H9 (cell line): ENCODE measurements around the gene TMPRSS6. TPM values are rescaled to one million over a fixed set of nuclear protein-coding genes. Genes with fewer than 3 reads are reported as not detected.

ENCODE experiments used
- DNase-seq: peaks from one replicate; pipeline ENCODE4 v3.0.0-alpha.2; 2017
- H2AFZ ChIP-seq: one replicate; pipeline ENCODE4 v1.6.1; 2013; ENCODE audit warnings: mild to moderate bottlenecking, low read length, control low read depth, moderate library complexity
- H2AK5ac ChIP-seq: 2 replicates; pipeline ENCODE4 v1.6.1; 2013; ENCODE audit warnings: low read length, control low read depth, mixed read lengths; ENCODE audit not compliant: insufficient read length
- H2BK120ac ChIP-seq: one replicate; pipeline ENCODE4 v1.6.1; 2013; ENCODE audit warnings: low read depth, mild to moderate bottlenecking, low read length, control low read depth, inconsistent platforms; ENCODE audit not compliant: poor library complexity, severe bottlenecking
- H2BK12ac ChIP-seq: 2 replicates; pipeline ENCODE4 v1.6.1; 2013; ENCODE audit warnings: low read length, control low read depth, mixed read lengths, low read depth; ENCODE audit not compliant: insufficient read length
- H2BK15ac ChIP-seq: 2 replicates; pipeline ENCODE4 v1.6.1; 2013; ENCODE audit warnings: low read depth, low read length, control low read depth
- H2BK20ac ChIP-seq: one replicate; pipeline ENCODE4 v1.6.1; 2013; ENCODE audit warnings: low read depth, mild to moderate bottlenecking, low read length, control low read depth, inconsistent platforms; ENCODE audit not compliant: poor library complexity, severe bottlenecking
- H2BK5ac ChIP-seq: 2 replicates; pipeline ENCODE4 v1.6.1; 2013; ENCODE audit warnings: low read length, control low read depth, mixed read lengths; ENCODE audit not compliant: insufficient read length
- H3K14ac ChIP-seq: 2 replicates; pipeline ENCODE4 v1.6.1; 2013; ENCODE audit warnings: low read length, control low read depth; ENCODE audit not compliant: insufficient read depth
- H3K18ac ChIP-seq: 2 replicates; pipeline ENCODE4 v1.6.1; 2013; ENCODE audit warnings: low read depth, mild to moderate bottlenecking, mixed read lengths, low read length, control low read depth; ENCODE audit not compliant: insufficient read length
- H3K23ac ChIP-seq: 2 replicates; pipeline ENCODE4 v1.6.1; 2013; ENCODE audit warnings: low read length, control low read depth, mixed read lengths, low read depth; ENCODE audit not compliant: insufficient read length
- H3K23me2 ChIP-seq: 2 replicates; pipeline ENCODE4 v1.6.1; 2013; ENCODE audit warnings: low read depth, mild to moderate bottlenecking, mixed read lengths, low read length, control low read depth; ENCODE audit not compliant: insufficient read length, poor library complexity, severe bottlenecking
- H3K27ac ChIP-seq: 2 replicates; pipeline ENCODE4 v1.5.1; 2013; ENCODE audit warnings: low read length, control low read depth, mixed read lengths, low read depth; ENCODE audit not compliant: insufficient read length
- H3K27me3 ChIP-seq: 2 replicates; pipeline ENCODE4 v1.6.1; 2013; ENCODE audit warnings: low read length, control low read depth, inconsistent platforms; ENCODE audit not compliant: insufficient read depth
- H3K4ac ChIP-seq: 2 replicates; pipeline ENCODE4 v1.6.1; 2013; ENCODE audit warnings: low read depth, mild to moderate bottlenecking, control low read depth, inconsistent platforms, low read length, moderate library complexity
- H3K4me1 ChIP-seq: 2 replicates; pipeline ENCODE4 v1.6.1; 2013; ENCODE audit warnings: low read length, control low read depth, inconsistent platforms; ENCODE audit not compliant: insufficient read depth
- H3K4me2 ChIP-seq: 2 replicates; pipeline ENCODE4 v1.6.1; 2013; ENCODE audit warnings: low read length, control low read depth, mixed read lengths; ENCODE audit not compliant: insufficient read length, insufficient read depth
- H3K56ac ChIP-seq: 2 replicates; pipeline ENCODE4 v1.6.1; 2013; ENCODE audit warnings: low read depth, mild to moderate bottlenecking, mixed read lengths, low read length, control low read depth; ENCODE audit not compliant: insufficient read length
- H3K79me1 ChIP-seq: 2 replicates; pipeline ENCODE4 v1.6.1; 2013; ENCODE audit warnings: low read depth, mild to moderate bottlenecking, moderate library complexity, low read length, control low read depth, inconsistent platforms; ENCODE audit not compliant: insufficient read depth, poor library complexity, severe bottlenecking
- H3K79me2 ChIP-seq: 2 replicates; pipeline ENCODE4 v1.6.1; 2013; ENCODE audit warnings: low read length, control low read depth, inconsistent platforms; ENCODE audit not compliant: insufficient read depth
- H3K9ac ChIP-seq: 2 replicates; pipeline ENCODE4 v1.6.1; 2013; ENCODE audit warnings: low read length, control low read depth, mixed read lengths; ENCODE audit not compliant: insufficient read length; ENCODE audit errors: extremely low read depth
- H3K9me3 ChIP-seq: one replicate; pipeline ENCODE4 v1.6.1; 2013; ENCODE audit warnings: low read depth, low read length, inconsistent platforms; ENCODE audit not compliant: control insufficient read depth
- H3T11ph ChIP-seq: one replicate; pipeline ENCODE4 v1.6.1; 2013; ENCODE audit warnings: mild to moderate bottlenecking, low read length, control low read depth, inconsistent platforms
- H4K20me1 ChIP-seq: one replicate; pipeline ENCODE4 v1.6.1; 2013; ENCODE audit not compliant: control insufficient read depth, insufficient read length, insufficient read depth
- H4K5ac ChIP-seq: 2 replicates; pipeline ENCODE4 v1.6.1; 2013; ENCODE audit warnings: low read depth, mild to moderate bottlenecking, mixed read lengths, low read length, control low read depth; ENCODE audit not compliant: insufficient read length
- H4K8ac ChIP-seq: replicated peaks from 2 replicates; pipeline ENCODE4 v1.6.1; 2013; ENCODE audit warnings: low read length, control low read depth, mixed read lengths, low read depth; ENCODE audit not compliant: insufficient read length
- H4K91ac ChIP-seq: 2 replicates; pipeline ENCODE4 v1.6.1; 2013; ENCODE audit warnings: low read depth, mild to moderate bottlenecking, moderate library complexity, mixed read lengths, low read length, control low read depth; ENCODE audit not compliant: insufficient read length
- H3K27ac Mint-ChIP-seq, 3 experiments: 2 replicates in 2 of 3; 3 replicates in 1 of 3; pipeline ENCODE4 v1.8.0; 2020 to 2021; ENCODE audit warnings: mixed read lengths in 3 of 3, mild to moderate bottlenecking in 1 of 3, moderate library complexity in 1 of 3
- H3K27me3 Mint-ChIP-seq: 2 replicates; pipeline ENCODE4 v1.8.0; 2021; ENCODE audit warnings: low read depth, mild to moderate bottlenecking, moderate library complexity, mixed read lengths
- H3K36me3 Mint-ChIP-seq, 3 experiments: 2 replicates in 2 of 3; 3 replicates in 1 of 3; pipeline ENCODE4 v1.8.0; 2020 to 2021; ENCODE audit warnings: low read depth in 3 of 3, mixed read lengths in 3 of 3; ENCODE audit not compliant: insufficient read depth in 1 of 3
- H3K4me1 Mint-ChIP-seq, 2 experiments: 2 replicates each; pipeline ENCODE4 v1.8.0; 2020; ENCODE audit warnings: mixed read lengths in 2 of 2
- H3K4me3 Mint-ChIP-seq, 2 experiments: 2 replicates in 1 of 2; 3 replicates in 1 of 2; pipeline ENCODE4 v1.8.0; 2020 to 2021; ENCODE audit warnings: mild to moderate bottlenecking in 2 of 2, mixed read lengths in 2 of 2, moderate library complexity in 1 of 2
- H3K9me3 Mint-ChIP-seq, 2 experiments: 2 replicates in 1 of 2; 3 replicates in 1 of 2; pipeline ENCODE4 v1.8.0; 2020; ENCODE audit warnings: mild to moderate bottlenecking in 2 of 2, mixed read lengths in 2 of 2, moderate library complexity in 1 of 2
- CTCF ChIP-seq: fragments of 200-600 bp; sonication (generic); conservative IDR thresholded peaks from 3 replicates; pipeline ENCODE4 v1.8.0; 2021; ENCODE audit warnings: antibody characterized with exemption, mild to moderate bottlenecking
- WGBS: extraction: QIAGEN DNeasy Blood & Tissue Kit; methylation state at CpG from one replicate; pipeline ENCODE4 v1.1.7; 2013; ENCODE audit warnings: missing lambda C conversion rate, low lambda C conversion rate, mixed read lengths; ENCODE audit not compliant: insufficient read length; ENCODE audit errors: extremely low coverage; 5-methylcytosine and 5-hydroxymethylcytosine counted together
- total RNA-seq: library from RNA; stranded (reverse); gene quantifications from 2 replicates; pipeline ENCODE4 v1.2.1, GENCODE V29; 2021

The TMPRSS6 gene
- total RNA-seq, 1 experiment from 2014 or later, result not detected

- Mint-ChIP-seq H3K27me3 (peaks cover 39% of the 10 kb centered on the region), H3K9me3 (peaks cover 0 to 11% of the 10 kb centered on the region in 2 experiments; a peak in 2 of 5 replicates), H3K4me1 (peaks cover 6 to 18% of the 10 kb centered on the region in 2 experiments), H3K27ac (no peak overlapping the region), H3K4me3 (no peak overlapping the region), H3K36me3 (peaks cover 0 to 6% (median 2%) of the 10 kb centered on the region in 3 experiments; a peak in 4 of 7 replicates)
- Histone ChIP-seq H4K8ac (no peak overlapping the region), H4K20me1 (no peaks in the 10 kb centered on the region), H3K4ac (no peak overlapping the region), H2BK15ac (no peak overlapping the region), H3K23ac (no peak overlapping the region), H3K27ac (no peak overlapping the region), H3T11ph (no peak overlapping the region), H3K23me2 (no peaks in the 10 kb centered on the region), H2BK120ac (no peak overlapping the region), H3K4me1 (no peaks in the 10 kb centered on the region), H2AK5ac (no peak overlapping the region), H3K14ac (no peak overlapping the region), H3K4me2 (no peak overlapping the region), H2BK5ac (no peak overlapping the region), H3K79me2 (no peaks in the 10 kb centered on the region), H2BK20ac (no peak overlapping the region), H4K5ac (no peak overlapping the region), H3K79me1 (no peaks in the 10 kb centered on the region), H3K56ac (no peak overlapping the region), H2BK12ac (no peak overlapping the region), H3K27me3 (no peaks in the 10 kb centered on the region), H3K18ac (no peak overlapping the region), H2AFZ (no peak overlapping the region), H4K91ac (no peak overlapping the region), H3K9me3 (no peaks in the 10 kb centered on the region), H3K9ac (no peak overlapping the region)
- DNase-seq, result no peak
- WGBS, result no CpG with 5 or more reads among the region's 5 CpGs
- no peak for TF ChIP-seq CTCF
Measured at GRCh38 chr22:37158963-37159290, 49.4 kb upstream of the TMPRSS6 start.
